ENCODE results near the gene YBX2.

Gene YBX2

GRCh38 chr17:7307686-7308624 lies 13.5 kb upstream of the YBX2 start:
- H3K4me3 Mint-ChIP-seq: peak overlapping the region; percentile 94 to 99 (median 97)
- peaks cover 35% of the 10 kb centered on the region for H3K4me1 Mint-ChIP-seq
- no peak for TF ChIP-seq CTCF (IDR thresholded peaks at IDR 0.05; ENCODE audit: unreplicated experiment in 3 of 3)

GRCh38 chr17:7306911-7307685 lies 12.7 kb upstream of the YBX2 start, which contains the start of gene EIF5A:
Gene EIF5A (plus strand): TSS chr17:7307628. CDS start chr17:7309636, 2,008 bp downstream.
- H3K27ac Mint-ChIP-seq: peak within 1 kb of the TSS; percentile 95 to 99 (median 98)
- no peaks in the 10 kb centered on the region for H3K27me3 Mint-ChIP-seq (ENCODE audit: low read depth)
- peak within 1 kb of the TSS; percentile 94 to 99 (median 97) for H3K4me3 Mint-ChIP-seq
- TF ChIP-seq CTCF (IDR thresholded peaks at IDR 0.05; ENCODE audit: unreplicated experiment in 3 of 3): no peak
- peaks cover 30% of the 10 kb centered on the region for H3K4me1 Mint-ChIP-seq
- H3K9me3 Mint-ChIP-seq: no peaks in the 10 kb centered on the region
- peaks cover 34% of the 10 kb centered on the region for H3K36me3 Mint-ChIP-seq (ENCODE audit: low read depth)

More at GRCh38 chr17:7307686-7308624, 13.5 kb upstream of the YBX2 start:
- Mint-ChIP-seq H3K27ac (peak overlapping the region; percentile 95 to 99 (median 98)), H3K9me3 (no peaks in the 10 kb centered on the region), H3K36me3 (ENCODE audit: low read depth) (peaks cover 42% of the 10 kb centered on the region), H3K27me3 (ENCODE audit: low read depth) (no peaks in the 10 kb centered on the region)

DNA sequence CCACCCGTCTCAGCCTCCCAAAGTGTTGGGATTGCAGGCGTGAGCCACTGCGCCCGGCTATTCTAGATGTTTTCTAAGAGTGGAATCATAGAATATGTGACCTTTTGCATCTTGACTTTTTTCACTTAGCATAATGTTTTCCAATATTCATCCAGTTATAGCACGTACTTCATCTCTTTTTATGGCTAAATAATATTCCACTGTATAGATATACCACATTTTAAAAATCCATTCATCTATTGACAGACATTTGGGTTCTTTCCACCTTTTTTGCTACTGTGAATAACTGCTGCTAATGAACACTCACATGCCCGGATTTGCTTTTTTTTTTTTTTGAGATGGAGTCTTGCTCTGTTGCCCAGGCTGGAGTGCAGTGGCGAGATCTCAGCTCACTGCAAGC lies 9.7 kb upstream of the YBX2 start:
- no peak for TF ChIP-seq CTCF (IDR thresholded peaks at IDR 0.05; ENCODE audit: unreplicated experiment in 3 of 3)
- Mint-ChIP-seq H3K27ac (peak overlapping the region in 1 of 3 experiments; percentile 37), H3K4me3 (peak overlapping the region in 2 of 3 experiments; percentile 58 to 63), H3K36me3 (ENCODE audit: low read depth) (peaks cover 6% of the 10 kb centered on the region), H3K9me3 (no peaks in the 10 kb centered on the region), H3K27me3 (ENCODE audit: low read depth) (peaks cover 7% of the 10 kb centered on the region), H3K4me1 (peaks cover 7% of the 10 kb centered on the region)

DNA sequence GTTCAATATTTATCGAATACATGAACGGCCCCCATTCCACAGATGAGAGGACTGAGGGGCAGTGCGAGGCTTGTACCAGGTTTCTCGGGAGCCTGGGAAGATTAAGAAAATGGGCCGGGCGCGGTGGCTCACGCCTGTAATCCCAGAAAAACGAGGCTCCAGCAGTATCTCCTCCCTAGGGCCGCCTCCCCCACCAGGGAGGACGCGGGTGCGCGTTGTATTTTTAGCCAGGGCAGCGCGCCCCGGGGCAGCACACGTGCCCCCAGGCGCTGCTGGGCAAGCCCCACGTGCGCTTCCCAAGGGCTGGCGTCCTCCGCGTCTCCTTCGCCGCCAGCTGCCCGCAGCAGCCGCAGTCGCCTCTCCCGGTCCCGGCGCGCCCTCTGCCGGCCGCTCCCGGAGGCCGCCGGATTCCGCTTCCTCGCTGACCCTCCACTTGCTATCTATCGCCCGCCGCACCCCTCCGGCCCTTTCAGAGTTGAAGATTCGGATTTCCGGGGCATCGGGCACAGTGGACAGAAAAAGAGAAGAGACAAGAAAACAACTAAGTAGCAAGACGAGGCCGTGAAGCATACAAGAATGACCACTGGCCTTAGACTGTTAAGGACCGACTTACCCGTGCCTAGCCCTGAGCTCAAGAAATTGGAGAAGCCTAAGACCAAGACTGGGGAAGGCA lies 1.9 kb upstream of the YBX2 start:
- Mint-ChIP-seq H3K4me1 (peaks cover 17% of the 10 kb centered on the region), H3K9me3 (no peaks in the 10 kb centered on the region), H3K27ac (no peak overlapping the region), H3K4me3 (peak overlapping the region; percentile 7 to 56 (median 23)), H3K36me3 (ENCODE audit: low read depth) (no peaks in the 10 kb centered on the region), H3K27me3 (ENCODE audit: low read depth) (peaks cover 61% of the 10 kb centered on the region)
- TF ChIP-seq CTCF (IDR thresholded peaks at IDR 0.05; ENCODE audit: unreplicated experiment in 3 of 3): peak; percentile 93 to 96 (median 95)

DNA sequence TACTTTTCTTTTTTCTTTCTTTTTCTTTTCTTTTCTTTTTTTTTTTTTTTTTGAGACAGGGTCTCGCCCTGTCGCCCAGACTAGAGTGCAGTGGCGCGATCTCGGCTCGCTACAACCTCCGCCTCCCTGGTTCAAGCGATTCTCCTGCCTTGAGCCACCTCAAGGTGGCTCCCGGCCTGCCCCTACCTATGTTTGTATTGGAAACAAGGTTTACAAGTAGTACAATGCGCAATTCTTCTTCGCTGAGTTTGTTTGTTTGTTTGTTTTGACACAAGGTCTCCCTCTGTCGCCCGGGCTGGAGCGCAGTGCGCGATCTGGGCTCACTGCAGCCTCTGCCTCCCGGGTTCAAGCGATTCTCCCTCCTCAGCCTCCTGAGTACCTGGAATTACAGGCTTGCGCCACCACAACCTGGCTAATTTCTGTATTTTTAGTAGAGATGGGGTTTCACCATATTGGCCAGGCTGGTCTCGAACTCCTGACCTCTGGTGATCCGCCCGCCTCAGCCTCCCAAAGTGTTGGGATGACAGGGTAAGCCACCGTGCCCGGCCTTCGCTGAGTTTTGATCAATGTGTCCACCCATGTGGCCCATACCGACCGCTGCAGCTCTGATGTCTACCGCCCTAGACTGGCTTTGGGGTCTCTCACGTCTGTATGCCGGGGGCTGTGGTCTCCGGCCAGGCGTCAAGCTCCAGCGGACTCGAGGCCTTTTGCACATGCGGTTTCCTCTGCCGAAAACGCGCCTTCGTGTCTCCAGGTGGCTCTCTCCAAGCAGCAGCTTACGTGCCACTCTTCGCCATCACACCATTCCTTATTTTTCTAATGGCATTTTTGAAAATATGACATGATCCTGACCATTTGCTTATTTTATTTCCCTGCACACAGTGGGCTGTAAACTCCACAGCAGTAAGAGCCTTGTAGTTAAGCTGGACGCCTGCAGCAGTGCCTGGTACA lies 1.1 kb upstream of the YBX2 start:
- TF ChIP-seq CTCF (IDR thresholded peaks at IDR 0.05; ENCODE audit: unreplicated experiment in 3 of 3): no peak
- Mint-ChIP-seq H3K27ac (no peak overlapping the region), H3K27me3 (ENCODE audit: low read depth) (peaks cover 69% of the 10 kb centered on the region), H3K36me3 (ENCODE audit: low read depth) (no peaks in the 10 kb centered on the region), H3K9me3 (no peaks in the 10 kb centered on the region), H3K4me1 (peaks cover 17% of the 10 kb centered on the region), H3K4me3 (peak overlapping the region; percentile 78 to 81 (median 80))
